GM12878 (cell line): ENCODE results near the gene ORM2. TPM values are rescaled to one million over a fixed set of nuclear protein-coding genes. Genes with fewer than 3 reads are reported as not detected.

ENCODE experiments used
- ATAC-seq: fragments of 200-7000 bp; cut with Tn5 transposase; 3 replicates; pipeline ENCODE4 v1.9.1; 2020; ENCODE audit warnings: mild to moderate bottlenecking, moderate library complexity
- BruUV-seq: library from RNA; stranded (reverse); fragments of 400-500 nt; replicated peaks from 2 replicates; lab custom pipeline; 2021; lab: Mats Ljungman, UMichigan
- CTCF ChIA-PET: fragments of 300-600 bp; sonication (Branson Sonifier 250); formaldehyde crosslinking; extraction: SDS; loops from one replicate; lab custom pipeline; 2021; ENCODE audit warnings: inconsistent platforms; lab: Yijun Ruan, JAX
- POLR2A ChIA-PET: fragments of 350-600 bp; formaldehyde crosslinking; extraction: SDS; loops from one replicate; lab custom pipeline; 2021; ENCODE audit warnings: inconsistent platforms; lab: Charles Lee
- RAD21 ChIA-PET: fragments of 300-600 bp; sonication (Branson Sonifier 250); formaldehyde crosslinking; loops from one replicate; lab custom pipeline; 2023; ENCODE audit warnings: antibody characterized with exemption; ENCODE audit not compliant: unreplicated experiment; lab: Charles Lee
- SMC1A ChIA-PET: fragments of 300-600 bp; sonication (Branson Sonifier 250); formaldehyde crosslinking; loops from one replicate; lab custom pipeline; 2023; ENCODE audit not compliant: unreplicated experiment, uncharacterized antibody; lab: Charles Lee
- DNase-seq: peaks from one replicate; pipeline ENCODE4 v3.0.0-alpha.2; 2011; ENCODE audit warnings: low read depth, low spot score
- FAIRE-seq: peaks from 3 replicates; lab custom pipeline; 2011; peaks lifted over from hg19 to GRCh38; lab: Jason Lieb, UNC
- H2AFZ ChIP-seq: 2 replicates; pipeline ENCODE4 v1.6.0; 2011; ENCODE audit warnings: low read depth, low read length, control low read depth; ENCODE audit not compliant: control insufficient read depth
- H3K27ac ChIP-seq: 2 replicates; pipeline ENCODE4 v1.5.1; 2011; ENCODE audit warnings: control low read depth; ENCODE audit not compliant: control insufficient read depth, insufficient read depth
- H3K27me3 ChIP-seq, 2 experiments: replicated peaks in 1 of 2; 2 replicates each; pipeline versions ENCODE4 v1.6.0 to v1.6.1; 2011; ENCODE audit warnings: low read length in 1 of 2; ENCODE audit not compliant: control insufficient read depth in 2 of 2, insufficient read depth in 2 of 2
- H3K36me3 ChIP-seq, 2 experiments: 2 replicates each; pipeline ENCODE4 v1.5.1; 2011; ENCODE audit warnings: low read length in 1 of 2; ENCODE audit not compliant: control insufficient read depth in 2 of 2, insufficient read depth in 2 of 2
- H3K4me1 ChIP-seq: 2 replicates; pipeline ENCODE4 v1.6.1; 2011; ENCODE audit warnings: mild to moderate bottlenecking, low read length, moderate library complexity, mixed read lengths; ENCODE audit not compliant: control insufficient read depth, insufficient read depth
- H3K4me2 ChIP-seq: 2 replicates; pipeline ENCODE4 v1.6.0; 2011; ENCODE audit warnings: control low read depth; ENCODE audit not compliant: control insufficient read depth, insufficient read depth
- H3K4me3 ChIP-seq: fragments of 200-600 bp; sonication (generic); 2 replicates; pipeline ENCODE4 v1.5.1; 2016
- H3K79me2 ChIP-seq: 2 replicates; pipeline ENCODE4 v1.6.0; 2011; ENCODE audit warnings: low read length; ENCODE audit not compliant: control insufficient read depth, insufficient read depth
- H3K9ac ChIP-seq: 2 replicates; pipeline ENCODE4 v1.8.0; 2011; ENCODE audit warnings: low read length, control low read depth, mixed read lengths; ENCODE audit not compliant: control insufficient read depth, insufficient read depth
- H3K9me3 ChIP-seq: replicated peaks from 3 replicates; pipeline ENCODE4 v1.5.1; 2011; ENCODE audit warnings: mild to moderate bottlenecking, low read length; ENCODE audit not compliant: control insufficient read depth, insufficient read depth
- H4K20me1 ChIP-seq: 2 replicates; pipeline ENCODE4 v1.6.0; 2011; ENCODE audit not compliant: control insufficient read depth, insufficient read depth
- CBFB ChIP-seq: IDR thresholded peaks from 2 replicates; pipeline ENCODE4 v1.6.1; 2016; ENCODE audit warnings: antibody characterized with exemption, low read depth
- CBX5 ChIP-seq: sonication (generic); IDR thresholded peaks from 2 replicates; pipeline ENCODE4 v1.6.1; 2016; ENCODE audit warnings: low read depth, moderate library complexity, mild to moderate bottlenecking, inconsistent platforms
- CHD4 ChIP-seq: fragments of 200-600 bp; sonication (generic); IDR thresholded peaks from 2 replicates; pipeline ENCODE4 v1.6.1; 2016; ENCODE audit warnings: mild to moderate bottlenecking
- EGR1 ChIP-seq, 2 experiments: IDR thresholded peaks; 1 replicate in 1 of 2; 2 replicates in 1 of 2; pipeline ENCODE4 v1.6.1; 2011 to 2012; ENCODE audit warnings: low read depth in 2 of 2, low read length in 2 of 2, borderline replicate concordance in 1 of 2, mild to moderate bottlenecking in 1 of 2, moderate library complexity in 1 of 2
- FOXK2 ChIP-seq: fragments of 450-650 bp; IDR thresholded peaks from 2 replicates; pipeline ENCODE4 v1.6.1; 2017; ENCODE audit warnings: mild to moderate bottlenecking, moderate library complexity
- JUNB ChIP-seq: IDR thresholded peaks from 2 replicates; pipeline ENCODE4 v1.6.1; 2016; ENCODE audit warnings: antibody characterized with exemption, mild to moderate bottlenecking
- MTA2 ChIP-seq: fragments of 450-650 bp; IDR thresholded peaks from 2 replicates; pipeline ENCODE4 v1.6.1; 2016; ENCODE audit warnings: low read depth, mild to moderate bottlenecking, moderate library complexity
- NFYA ChIP-seq: IDR thresholded peaks from 2 replicates; pipeline ENCODE4 v1.6.1; 2011; ENCODE audit warnings: low read depth, mild to moderate bottlenecking, low read length, improper control_type of control experiment, borderline replicate concordance
- PAX8 ChIP-seq: fragments of 450-650 bp; IDR thresholded peaks from 2 replicates; pipeline ENCODE4 v1.6.1; 2017; ENCODE audit warnings: mild to moderate bottlenecking, moderate library complexity
- TCF7 ChIP-seq: IDR thresholded peaks from 2 replicates; pipeline ENCODE4 v1.6.1; 2014; ENCODE audit warnings: antibody characterized with exemption, borderline replicate concordance
- YBX1 ChIP-seq: fragments of 450-650 bp; IDR thresholded peaks from 2 replicates; pipeline ENCODE4 v1.6.1; 2016; ENCODE audit warnings: antibody characterized with exemption
- ZNF384 ChIP-seq: IDR thresholded peaks from 2 replicates; pipeline ENCODE4 v1.6.1; 2012; ENCODE audit warnings: low read depth, mild to moderate bottlenecking, low read length, improper control_type of control experiment, borderline replicate concordance
- ZNF592 ChIP-seq: fragments of 450-650 bp; IDR thresholded peaks from 2 replicates; pipeline ENCODE4 v1.6.1; 2017; ENCODE audit warnings: mild to moderate bottlenecking, moderate library complexity
- WGBS: methylation state at CpG from one replicate; pipeline ENCODE4 v1.1.6; 2016; ENCODE audit warnings: low lambda C conversion rate; ENCODE audit not compliant: insufficient replicate concordance, insufficient coverage; ENCODE audit errors: missing lambda C conversion rate; 5-methylcytosine and 5-hydroxymethylcytosine counted together
- in situ Hi-C: fragments of 300-500 bp; cut with MboI; formaldehyde crosslinking; loops from 9 replicates; pipeline ENCODE4 v1.14.3; 2018; ENCODE audit warnings: mixed read lengths
- intact Hi-C: fragments of 100-400 bp; cut with micrococcal nuclease; formaldehyde crosslinking; loops from one replicate; pipeline ENCODE4 v1.14.2; 2022; ENCODE audit not compliant: unreplicated experiment
- polyA plus RNA-seq, 11 experiments: library from polyadenylated mRNA; depleted of rRNA in 4 of 11; unstranded in 6 of 11; stranded (reverse) in 5 of 11; fragments of >200 nt; fragmentation: Nextera tagmentation in 4 of 11; fragmentation: Illumina TruSeq in 1 of 11; extraction: Ambion mirVana in 4 of 11; extraction: Trizol in 1 of 11; gene quantifications; 1 replicate in 1 of 11; 2 replicates in 10 of 11; pipeline versions ENCODE4 v1.2.1 to v1.2.3, GENCODE V29; 2011 to 2016; ENCODE audit warnings: inconsistent platforms in 2 of 11, missing spikeins in 2 of 11, low read depth in 1 of 11
- total RNA-seq, 4 experiments: library from RNA; depleted of rRNA in 3 of 4; stranded (reverse); fragments of >200 nt in 3 of 4; fragmentation: Illumina TruSeq in 1 of 4; extraction: Trizol in 1 of 4; gene quantifications; 2 replicates each; pipeline versions ENCODE4 v1.2.1 to v1.2.3, GENCODE V29; 2013 to 2021

ORM2 gene
- total and polyA plus RNA-seq, 10 of the 15 experiments (the other 5 are each of a cell fraction or from before 2014, with no cell fraction given), result 0.64 TPM; not detected in 9

GRCh38 chr9:114347675-114348074 is 18.0 kb downstream of the ORM2 start:
- no TSS peak for BruUV-seq
- Histone ChIP-seq H3K4me2 (no peak overlapping the region), H3K4me3 (no peak overlapping the region), H3K9me3 (no peaks in the 10 kb centered on the region), H3K4me1 (peaks cover 25% of the 10 kb centered on the region), H3K36me3 (peaks cover 53 to 66% of the 10 kb centered on the region in 2 experiments), H3K9ac (no peak overlapping the region), H3K27me3 (no peaks in the 10 kb centered on the region), H3K27ac (no peak overlapping the region), H4K20me1 (no peaks in the 10 kb centered on the region)
- ChIA-PET CTCF (interaction anchor here (1.2 to 3.1 kb wide), 3 partner anchors 20 to 306 kb away, joined by 3 to 18 read pairs (median 4); no protein-coding TSS in a partner anchor), POLR2A (interaction anchor here (0.9 to 5.1 kb wide), 3 partner anchors 40 to 52 kb away, joined by 3 to 24 read pairs (median 4); partner anchors contain the start of gene AKNA), RAD21 (interaction anchor here (1.2 to 2.5 kb wide), 2 partner anchors 38 to 41 kb away, joined by 5 to 29 read pairs; partner anchors contain the start of gene AKNA), SMC1A (interaction anchor here (1.2 to 1.5 kb wide), 4 partner anchors 9 to 42 kb away, joined by 3 to 4 read pairs (median 4); no protein-coding TSS in a partner anchor)
- intact Hi-C loops (loop anchor here (2.0 to 10.0 kb wide), 2 partner anchors 35 to 157 kb away; partner anchors contain the start of gene WHRN), in situ Hi-C loops (no loop called here)
- no peak for DNase-seq
- FAIRE-seq, result no peak
- ATAC-seq, result no peak
- WGBS, result 88% methylated on average over 15 of the region's 15 CpGs
- TF ChIP-seq YBX1, result no peak
- no peak for TF ChIP-seq CHD4
- no peak for TF ChIP-seq MTA2
- no peak for TF ChIP-seq EGR1 (IDR thresholded peaks at IDR 0.05; ENCODE audit: borderline replicate concordance in 1 of 2, low read depth in 2 of 2, low read length in 2 of 2)
- TF ChIP-seq CBX5, result no peak
- no peak for TF ChIP-seq ZNF384
- no peak for TF ChIP-seq NFYA
- no peak for TF ChIP-seq JUNB
- TF ChIP-seq CBFB, result no peak
- no peak for TF ChIP-seq PAX8
- no peak for TF ChIP-seq TCF7
- no peak for TF ChIP-seq FOXK2
- no peak for TF ChIP-seq ZNF592
- TF ChIP-seq, all 136 proteins: peak for 0
- no peaks in the 10 kb centered on the region for H3K79me2 ChIP-seq
- H2AFZ ChIP-seq, result no peak overlapping the region
